K562 (cell line): ENCODE measurements around the gene TRAF3IP3. TPM values are rescaled to one million over a fixed set of nuclear protein-coding genes. Genes with fewer than 3 reads are reported as not detected.

ENCODE experiments used
- ARID4B ChIP-seq: sonication (generic); formaldehyde crosslinking; IDR thresholded peaks from 2 replicates; pipeline ENCODE4 v1.8.0; 2022; ENCODE audit warnings: mild to moderate bottlenecking, missing genetic modification reagents
- BRD9 ChIP-seq: fragments of 450-650 bp; IDR thresholded peaks from 2 replicates; pipeline ENCODE4 v1.6.1; 2018; ENCODE audit warnings: low read depth; ENCODE audit not compliant: partially characterized antibody
- CEBPB ChIP-seq: fragments of 450-650 bp; IDR thresholded peaks from 2 replicates; pipeline ENCODE4 v1.6.1; 2016; ENCODE audit warnings: missing genetic modification characterization, missing compliant biosample characterization
- EHMT2 ChIP-seq: fragments of 450-650 bp; IDR thresholded peaks from 2 replicates; pipeline ENCODE4 v1.6.1; 2018; ENCODE audit warnings: antibody characterized with exemption
- ESRRB ChIP-seq: fragments of 250-450 bp; sonication (Bioruptor Pico); IDR thresholded peaks from 2 replicates; pipeline ENCODE4 v1.5.0; 2020; ENCODE audit warnings: mild to moderate bottlenecking, moderate library complexity, borderline replicate concordance
- ETV5 ChIP-seq: sonication (generic); formaldehyde crosslinking; IDR thresholded peaks from 2 replicates; pipeline ENCODE4 v1.4.0; 2020; ENCODE audit warnings: low read depth, mild to moderate bottlenecking, missing genetic modification reagents
- GTF2A2 ChIP-seq: IDR thresholded peaks from 2 replicates; pipeline ENCODE4 v1.6.1; 2016; ENCODE audit warnings: mild to moderate bottlenecking, missing genetic modification characterization, missing compliant biosample characterization
- GTF2F1 ChIP-seq: IDR thresholded peaks from 2 replicates; pipeline ENCODE4 v1.6.1; 2011; ENCODE audit warnings: low read depth, low read length, improper control_type of control experiment
- HNRNPLL ChIP-seq: fragments of 200-400 bp; formaldehyde crosslinking; IDR thresholded peaks from 2 replicates; pipeline ENCODE4 v1.6.1; 2017; ENCODE audit warnings: low read length, low read depth, mild to moderate bottlenecking; ENCODE audit not compliant: poor library complexity, severe bottlenecking
- KDM1A ChIP-seq, 2 experiments: fragments of 450-650 bp; IDR thresholded peaks; 2 replicates each; pipeline ENCODE4 v1.6.1; 2016; ENCODE audit warnings: mild to moderate bottlenecking in 2 of 2
- L3MBTL2 ChIP-seq: fragments of 450-650 bp; IDR thresholded peaks from 2 replicates; pipeline ENCODE4 v1.6.1; 2016; ENCODE audit warnings: mild to moderate bottlenecking, moderate library complexity
- NFE2 ChIP-seq: IDR thresholded peaks from 2 replicates; pipeline ENCODE4 v1.6.1; 2014; ENCODE audit warnings: antibody characterized with exemption, low read depth
- NKRF ChIP-seq: fragments of 450-650 bp; IDR thresholded peaks from 2 replicates; pipeline ENCODE4 v1.6.1; 2016; ENCODE audit warnings: borderline replicate concordance
- NRF1 ChIP-seq, 2 experiments: fragments of 450-650 bp; IDR thresholded peaks in 1 of 2; conservative IDR thresholded peaks in 1 of 2; 2 replicates each; pipeline ENCODE4 v1.6.1; 2014; ENCODE audit warnings: mild to moderate bottlenecking in 2 of 2
- PHB ChIP-seq: fragments of 250-450 bp; sonication (Bioruptor Pico); IDR thresholded peaks from 2 replicates; pipeline ENCODE4 v1.5.0; 2021
- PHF8 ChIP-seq: fragments of 200-600 bp; sonication (generic); IDR thresholded peaks from 2 replicates; pipeline ENCODE4 v1.6.1; 2012; ENCODE audit warnings: mixed run types, mild to moderate bottlenecking, inconsistent platforms, low read length, moderate library complexity, borderline replicate concordance
- PURB ChIP-seq: sonication (generic); formaldehyde crosslinking; IDR thresholded peaks from 2 replicates; pipeline ENCODE4 v1.9.0; 2021; ENCODE audit warnings: low read depth, mild to moderate bottlenecking, missing genetic modification reagents
- ZBTB43 ChIP-seq: sonication (generic); formaldehyde crosslinking; IDR thresholded peaks from 2 replicates; pipeline ENCODE4 v1.8.0; 2023; ENCODE audit warnings: mild to moderate bottlenecking, missing genetic modification reagents
- ZNF134 ChIP-seq: fragments of 250-450 bp; sonication (Bioruptor Pico); conservative IDR thresholded peaks from 2 replicates; pipeline ENCODE4 v1.4.0; 2020
- ZNF197 ChIP-seq: fragments of 200-800 bp; sonication (Bioruptor generic); IDR thresholded peaks from 2 replicates; pipeline ENCODE4 v1.6.1; 2016; ENCODE audit warnings: low read depth, missing genetic modification characterization, missing compliant biosample characterization
- ZNF239 ChIP-seq: fragments of 250-450 bp; sonication (Bioruptor Pico); IDR thresholded peaks from 2 replicates; pipeline ENCODE4 v1.4.0; 2020; ENCODE audit warnings: mild to moderate bottlenecking
- ZNF408 ChIP-seq: fragments of 250-450 bp; sonication (Bioruptor Pico); IDR thresholded peaks from 2 replicates; pipeline ENCODE4 v1.4.0; 2020; ENCODE audit warnings: low read depth, mild to moderate bottlenecking, moderate library complexity
- ZNF586 ChIP-seq: fragments of 450-650 bp; formaldehyde crosslinking; conservative IDR thresholded peaks from 2 replicates; pipeline ENCODE4 v1.4.0; 2020; ENCODE audit warnings: mild to moderate bottlenecking, moderate library complexity
- polyA plus RNA-seq, 8 experiments: library from polyadenylated mRNA; depleted of rRNA in 4 of 8; stranded (reverse) in 5 of 8; unstranded in 3 of 8; fragments of >200 nt; fragmentation: Nextera tagmentation in 2 of 8; fragmentation: Illumina TruSeq in 1 of 8; extraction: Ambion mirVana in 2 of 8; extraction: Trizol in 1 of 8; gene quantifications; 2 replicates each; pipeline versions ENCODE4 v1.2.1 to v1.2.3, GENCODE V29; 2011 to 2014; ENCODE audit warnings: inconsistent platforms in 1 of 8, missing spikeins in 1 of 8
- total RNA-seq, 7 experiments: library from RNA; depleted of rRNA in 6 of 7; stranded (reverse); fragments of >200 nt in 6 of 7; fragmentation: Illumina TruSeq in 2 of 7; extraction: Trizol in 2 of 7; gene quantifications; 2 replicates each; pipeline versions ENCODE4 v1.2.1 to v1.2.3, GENCODE V29; 2011 to 2021; ENCODE audit warnings: low replicate concordance in 1 of 7

The TRAF3IP3 gene
- total and polyA plus RNA-seq, 9 of the 15 experiments (the other 6 are each of a cell fraction or from before 2014, with no cell fraction given) = 0.06 to 1.1 (median 0.31) TPM

GRCh38 chr1:209747580-209748262 is 8.1 kb upstream of the TRAF3IP3 start (continued):
- no peak for TF ChIP-seq GTF2A2 (tag)
- TF ChIP-seq ZNF239 (CRISPR knock-in tag) = no peak
- TF ChIP-seq ESRRB (CRISPR knock-in tag) = no peak
- TF ChIP-seq BRD9 = no peak
- no peak for TF ChIP-seq PHF8
- TF ChIP-seq ETV5 (CRISPR knock-in tag) = peak; percentile 55; the same call in 1 of the 2 replicates
- TF ChIP-seq ZNF197 (CRISPR knock-in tag) = no peak
- no peak for TF ChIP-seq CEBPB (tag)
- no peak for TF ChIP-seq ZNF408 (CRISPR knock-in tag)
- 0 out of 4 replicates have a peak, but pooled peaks of 1 of the 2 experiments have one; percentile 4 for TF ChIP-seq KDM1A (IDR thresholded peaks at IDR 0.05)
- no peak for TF ChIP-seq PURB (CRISPR knock-in tag)
- no peak for TF ChIP-seq NKRF
- no peak for TF ChIP-seq ZNF586 (CRISPR knock-in tag)
- peak; percentile 59 to 71 for TF ChIP-seq NRF1 (conservative IDR thresholded peaks at IDR 0.05 in 1 of 2, IDR thresholded peaks at IDR 0.05 in 1 of 2)
- peak; percentile 81 for TF ChIP-seq HNRNPLL
- no peak for TF ChIP-seq ZBTB43 (CRISPR knock-in tag)
- peak; percentile 29; the same call in 1 of the 2 replicates for TF ChIP-seq NFE2
- TF ChIP-seq PHB (CRISPR knock-in tag) = no peak
- peak; percentile 79 for TF ChIP-seq L3MBTL2
- TF ChIP-seq GTF2F1 = no peak
- TF ChIP-seq ARID4B (CRISPR knock-in tag) = no peak; the same call in 1 of the 2 replicates
- TF ChIP-seq EHMT2 = 0 out of 2 replicates have a peak, but pooled peaks have one; percentile 48
- no peak for TF ChIP-seq ZNF134 (CRISPR knock-in tag)
